ENCODE measurements around the gene KCNS3.

Gene KCNS3

GRCh38 chr2:17876590-17876989, 1.9 kb upstream of the KCNS3 start:
- no peak for DNase-seq (ENCODE audit: low read depth)
- no peak overlapping the region for H3K4me3 ChIP-seq (ENCODE audit: low read depth, low read length)
- TF ChIP-seq CTCF (IDR thresholded peaks at IDR 0.05; ENCODE audit: control insufficient read depth, extremely low read depth, insufficient read depth) = no peak

- TF ChIP-seq CTCF (IDR thresholded peaks at IDR 0.05; ENCODE audit: control insufficient read depth, extremely low read depth, insufficient read depth) = no peak
- H3K4me3 ChIP-seq (ENCODE audit: low read depth, low read length) = peak overlapping the region; percentile 17; the same call in 1 of the 2 replicates
These were observed 621 bp upstream of the KCNS3 start for GRCh38 chr2:17877811-17878280.

GRCh38 chr2:17879137-17879912, 858 bp downstream of the KCNS3 start:
- peak overlapping the region; percentile 59 for H3K4me3 ChIP-seq (ENCODE audit: low read depth, low read length)
- peak; percentile 55 for TF ChIP-seq CTCF (IDR thresholded peaks at IDR 0.05; ENCODE audit: control insufficient read depth, extremely low read depth, insufficient read depth)
- peak; percentile 62 for DNase-seq (ENCODE audit: low read depth)

More at GRCh38 chr2:17877811-17878280, 621 bp upstream of the KCNS3 start:
- no peak for DNase-seq (ENCODE audit: low read depth)

GRCh38 chr2:17879913-17880274, 1.4 kb downstream of the KCNS3 start:
- peak overlapping the region; percentile 59 for H3K4me3 ChIP-seq (ENCODE audit: low read depth, low read length)
- DNase-seq (ENCODE audit: low read depth) = peak; percentile 54
- TF ChIP-seq CTCF (IDR thresholded peaks at IDR 0.05; ENCODE audit: control insufficient read depth, extremely low read depth, insufficient read depth) = no peak

GRCh38 chr2:17892770-17893534, 14.5 kb downstream of the KCNS3 start:
- no peak for DNase-seq (ENCODE audit: low read depth)
- H3K4me3 ChIP-seq (ENCODE audit: low read depth, low read length) = no peak overlapping the region
- no peak for TF ChIP-seq CTCF (IDR thresholded peaks at IDR 0.05; ENCODE audit: control insufficient read depth, extremely low read depth, insufficient read depth)

- no peak for DNase-seq (ENCODE audit: low read depth)
- no peak for TF ChIP-seq CTCF (IDR thresholded peaks at IDR 0.05; ENCODE audit: control insufficient read depth, extremely low read depth, insufficient read depth)
- H3K4me3 ChIP-seq (ENCODE audit: low read depth, low read length) = no peak overlapping the region
These were observed 15.5 kb downstream of the KCNS3 start for GRCh38 chr2:17894005-17894404.

All from LNCaP clone FGC (cell line).